MM.1S (cell line): Measurements from ENCODE around the gene PSMB9.

Experiments used
- EZH2 ChIP-seq: fragments of 300-600 bp; sonication (generic); optimal IDR thresholded peaks from 2 replicates; pipeline ENCODE3; 2017; ENCODE audit warnings: low read depth, mild to moderate bottlenecking, antibody characterized with exemption, low read length, mixed read lengths
- EZH2phosphoT487 ChIP-seq: fragments of 300-600 bp; sonication (generic); IDR thresholded peaks from 2 replicates; pipeline ENCODE4 v1.6.1; 2018; ENCODE audit warnings: antibody characterized with exemption, low read length
- TF ChIP-seq, protein P1 (sequence below): fragments of 300-600 bp; sonication (generic); IDR thresholded peaks from 2 replicates; pipeline ENCODE4 v1.5.1; 2016; ENCODE audit warnings: antibody characterized with exemption, low read length, mixed read lengths

- TF ChIP-seq, protein P1, sequence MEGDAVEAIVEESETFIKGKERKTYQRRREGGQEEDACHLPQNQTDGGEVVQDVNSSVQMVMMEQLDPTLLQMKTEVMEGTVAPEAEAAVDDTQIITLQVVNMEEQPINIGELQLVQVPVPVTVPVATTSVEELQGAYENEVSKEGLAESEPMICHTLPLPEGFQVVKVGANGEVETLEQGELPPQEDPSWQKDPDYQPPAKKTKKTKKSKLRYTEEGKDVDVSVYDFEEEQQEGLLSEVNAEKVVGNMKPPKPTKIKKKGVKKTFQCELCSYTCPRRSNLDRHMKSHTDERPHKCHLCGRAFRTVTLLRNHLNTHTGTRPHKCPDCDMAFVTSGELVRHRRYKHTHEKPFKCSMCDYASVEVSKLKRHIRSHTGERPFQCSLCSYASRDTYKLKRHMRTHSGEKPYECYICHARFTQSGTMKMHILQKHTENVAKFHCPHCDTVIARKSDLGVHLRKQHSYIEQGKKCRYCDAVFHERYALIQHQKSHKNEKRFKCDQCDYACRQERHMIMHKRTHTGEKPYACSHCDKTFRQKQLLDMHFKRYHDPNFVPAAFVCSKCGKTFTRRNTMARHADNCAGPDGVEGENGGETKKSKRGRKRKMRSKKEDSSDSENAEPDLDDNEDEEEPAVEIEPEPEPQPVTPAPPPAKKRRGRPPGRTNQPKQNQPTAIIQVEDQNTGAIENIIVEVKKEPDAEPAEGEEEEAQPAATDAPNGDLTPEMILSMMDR: no peak
- TF ChIP-seq EZH2phosphoT487 (no peak), EZH2 (no peak)
Measured at GRCh38 chr6:32886681-32887383, 32.8 kb downstream of the PSMB9 start.
